Measurements from ENCODE around the gene NEURL1. TPM values are rescaled to one million over a fixed set of nuclear protein-coding genes. Genes with fewer than 3 reads are reported as not detected.
"Not testable (repeated sequence)": the region's sequence is repeated elsewhere in the genome, so short reads cannot be mapped to it uniquely, and the experiment has no call there.

NEURL1 gene
- total RNA-seq, 1 donor from 2014 or later = 4.2 TPM

GRCh38 chr10:103519798-103520197, 26.3 kb downstream of the NEURL1 start:
- H3K4me1 ChIP-seq = peaks cover under 1% of the 10 kb centered on the region
- no peaks in the 10 kb centered on the region for H3K36me3 ChIP-seq
- intact Hi-C loops (cut with DNase I) = no loop called here
- H3K27me3 ChIP-seq = no peaks in the 10 kb centered on the region
- H3K27ac ChIP-seq = no peak overlapping the region
- no peaks in the 10 kb centered on the region for H3K9me3 ChIP-seq
- H3K4me3 ChIP-seq = no peak overlapping the region
- DNase-seq (ENCODE audit: extremely low spot score in 2 of 2) = peak in 1 of 2 donors; percentile 22
- TF ChIP-seq POLR2A (IDR thresholded peaks at IDR 0.05) (no peak), POLR2AphosphoS5 (IDR thresholded peaks at IDR 0.05; ENCODE audit: insufficient read depth in 1 of 2, low read depth in 1 of 2) (no peak)

- intact Hi-C loops (cut with DNase I); H3K27ac ChIP-seq; H3K4me3 ChIP-seq; H3K9me3 ChIP-seq; DNase-seq (ENCODE audit: extremely low spot score in 2 of 2); H3K27me3 ChIP-seq; H3K36me3 ChIP-seq; H3K4me1 ChIP-seq: not testable (repeated sequence)
These were observed 28.5 kb downstream of the NEURL1 start for GRCh38 chr10:103522006-103522405.

- no peak overlapping the region for H3K27ac ChIP-seq
- H3K36me3 ChIP-seq = no peaks in the 10 kb centered on the region
- no peaks in the 10 kb centered on the region for H3K9me3 ChIP-seq
- TF ChIP-seq POLR2A (IDR thresholded peaks at IDR 0.05) = no peak
- TF ChIP-seq POLR2AphosphoS5 (IDR thresholded peaks at IDR 0.05; ENCODE audit: insufficient read depth in 1 of 2, low read depth in 1 of 2) = no peak
- TF ChIP-seq CTCF (IDR thresholded peaks at IDR 0.05) = no peak
- intact Hi-C loops (cut with DNase I) = no loop called here
- H3K27me3 ChIP-seq = no peaks in the 10 kb centered on the region
- no peak overlapping the region for H3K4me3 ChIP-seq
- no peak for DNase-seq (ENCODE audit: extremely low spot score in 2 of 2)
- H3K4me1 ChIP-seq = no peaks in the 10 kb centered on the region
These were observed 30.2 kb downstream of the NEURL1 start for GRCh38 chr10:103523683-103524082.

GRCh38 chr10:103525901-103526300, 32.4 kb downstream of the NEURL1 start:
- no peaks in the 10 kb centered on the region for H3K9me3 ChIP-seq
- no peaks in the 10 kb centered on the region for H3K4me1 ChIP-seq
- no peak overlapping the region for H3K27ac ChIP-seq
- no peak for DNase-seq (ENCODE audit: extremely low spot score in 2 of 2)
- no peaks in the 10 kb centered on the region for H3K36me3 ChIP-seq
- intact Hi-C loops (cut with DNase I) = no loop called here
- H3K4me3 ChIP-seq = no peak overlapping the region
- H3K27me3 ChIP-seq = no peaks in the 10 kb centered on the region
- TF ChIP-seq CTCF (IDR thresholded peaks at IDR 0.05) (no peak), POLR2AphosphoS5 (IDR thresholded peaks at IDR 0.05; ENCODE audit: insufficient read depth in 1 of 2, low read depth in 1 of 2) (no peak), POLR2A (IDR thresholded peaks at IDR 0.05) (no peak)

- H3K36me3 ChIP-seq; H3K4me1 ChIP-seq; H3K9me3 ChIP-seq; H3K27me3 ChIP-seq; intact Hi-C loops (cut with DNase I); H3K4me3 ChIP-seq; H3K27ac ChIP-seq; DNase-seq (ENCODE audit: extremely low spot score in 2 of 2): not testable (repeated sequence)
These were observed 34.0 kb downstream of the NEURL1 start for GRCh38 chr10:103527476-103527875.

GRCh38 chr10:103528549-103528948, 35.0 kb downstream of the NEURL1 start:
- Histone ChIP-seq H3K9me3 (no peaks in the 10 kb centered on the region), H3K4me3 (no peak overlapping the region), H3K4me1 (no peaks in the 10 kb centered on the region), H3K27me3 (no peaks in the 10 kb centered on the region), H3K36me3 (no peaks in the 10 kb centered on the region), H3K27ac (no peak overlapping the region)
- TF ChIP-seq POLR2A (IDR thresholded peaks at IDR 0.05) (no peak), POLR2AphosphoS5 (IDR thresholded peaks at IDR 0.05; ENCODE audit: insufficient read depth in 1 of 2, low read depth in 1 of 2) (no peak), CTCF (IDR thresholded peaks at IDR 0.05) (no peak)
- intact Hi-C loops (cut with DNase I) = no loop called here
- DNase-seq (ENCODE audit: extremely low spot score in 2 of 2) = no peak

GRCh38 chr10:103529539-103529938, 36.0 kb downstream of the NEURL1 start:
- intact Hi-C loops (cut with DNase I) = no loop called here
- H3K4me3 ChIP-seq = no peak overlapping the region
- H3K36me3 ChIP-seq = no peaks in the 10 kb centered on the region
- H3K27me3 ChIP-seq = no peaks in the 10 kb centered on the region
- H3K9me3 ChIP-seq = no peaks in the 10 kb centered on the region
- no peaks in the 10 kb centered on the region for H3K4me1 ChIP-seq
- H3K27ac ChIP-seq = no peak overlapping the region
- no peak for DNase-seq (ENCODE audit: extremely low spot score in 2 of 2)
- TF ChIP-seq POLR2A (IDR thresholded peaks at IDR 0.05) (no peak), CTCF (IDR thresholded peaks at IDR 0.05) (no peak), POLR2AphosphoS5 (IDR thresholded peaks at IDR 0.05; ENCODE audit: insufficient read depth in 1 of 2, low read depth in 1 of 2) (no peak)

Measured in vagina (tissue), 2 donors.